ENCODE results near the gene GRID2.

GRID2 gene

GRCh38 chr4:92303621-92304027, at the start of gene GRID2:
Gene GRID2 (plus strand): TSS chr4:92303966.
- Histone ChIP-seq H3K4me3 (ENCODE audit: low read length) (peak within 1 kb of the TSS; percentile 72), H3K36me3 (ENCODE audit: control insufficient read depth, insufficient read depth, low read length, severe bottlenecking) (no peaks in the 10 kb centered on the region), H3K9ac (ENCODE audit: low read length) (no peak within 1 kb of the TSS), H3K4me1 (ENCODE audit: control insufficient read depth, insufficient read depth, low read length) (peaks cover 14% of the 10 kb centered on the region), H3K27me3 (replicated peaks; ENCODE audit: control insufficient read depth, insufficient read depth, low read length) (peaks cover 55% of the 10 kb centered on the region), H3K9me3 (ENCODE audit: control insufficient read depth, low read length) (no peaks in the 10 kb centered on the region)
- DNase-seq (ENCODE audit: low read depth), result peak; percentile 60

GRCh38 chr4:92253986-92254671, 49.6 kb upstream of the GRID2 start:
- H3K36me3 ChIP-seq (ENCODE audit: control insufficient read depth, insufficient read depth, low read length, severe bottlenecking), result no peaks in the 10 kb centered on the region
- H3K9ac ChIP-seq (ENCODE audit: low read length), result no peak overlapping the region
- no peak overlapping the region for H3K4me3 ChIP-seq (ENCODE audit: low read length)
- no peaks in the 10 kb centered on the region for H3K27me3 ChIP-seq (replicated peaks; ENCODE audit: control insufficient read depth, insufficient read depth, low read length)
- DNase-seq (ENCODE audit: low read depth), result no peak
- H3K9me3 ChIP-seq (ENCODE audit: control insufficient read depth, low read length), result peaks cover 6% of the 10 kb centered on the region
- no peaks in the 10 kb centered on the region for H3K4me1 ChIP-seq (ENCODE audit: control insufficient read depth, insufficient read depth, low read length)

GRCh38 chr4:92254767-92255442, 48.9 kb upstream of the GRID2 start:
- peaks cover 6% of the 10 kb centered on the region for H3K9me3 ChIP-seq (ENCODE audit: control insufficient read depth, low read length)
- DNase-seq (ENCODE audit: low read depth), result no peak
- no peaks in the 10 kb centered on the region for H3K27me3 ChIP-seq (replicated peaks; ENCODE audit: control insufficient read depth, insufficient read depth, low read length)
- H3K4me1 ChIP-seq (ENCODE audit: control insufficient read depth, insufficient read depth, low read length), result no peaks in the 10 kb centered on the region
- H3K36me3 ChIP-seq (ENCODE audit: control insufficient read depth, insufficient read depth, low read length, severe bottlenecking), result no peaks in the 10 kb centered on the region
- H3K9ac ChIP-seq (ENCODE audit: low read length), result no peak overlapping the region
- no peak overlapping the region for H3K4me3 ChIP-seq (ENCODE audit: low read length)

GRCh38 chr4:92255920-92256244, 47.9 kb upstream of the GRID2 start:
- H3K36me3 ChIP-seq (ENCODE audit: control insufficient read depth, insufficient read depth, low read length, severe bottlenecking), result no peaks in the 10 kb centered on the region
- no peak overlapping the region for H3K9ac ChIP-seq (ENCODE audit: low read length)
- no peaks in the 10 kb centered on the region for H3K27me3 ChIP-seq (replicated peaks; ENCODE audit: control insufficient read depth, insufficient read depth, low read length)
- peaks cover 4% of the 10 kb centered on the region for H3K9me3 ChIP-seq (ENCODE audit: control insufficient read depth, low read length)
- no peak for DNase-seq (ENCODE audit: low read depth)
- H3K4me3 ChIP-seq (ENCODE audit: low read length), result no peak overlapping the region
- no peaks in the 10 kb centered on the region for H3K4me1 ChIP-seq (ENCODE audit: control insufficient read depth, insufficient read depth, low read length)

- Histone ChIP-seq H3K9ac (ENCODE audit: low read length) (no peak overlapping the region), H3K4me1 (ENCODE audit: control insufficient read depth, insufficient read depth, low read length) (no peaks in the 10 kb centered on the region), H3K4me3 (ENCODE audit: low read length) (no peak overlapping the region), H3K9me3 (ENCODE audit: control insufficient read depth, low read length) (no peaks in the 10 kb centered on the region), H3K27me3 (replicated peaks; ENCODE audit: control insufficient read depth, insufficient read depth, low read length) (no peaks in the 10 kb centered on the region), H3K36me3 (ENCODE audit: control insufficient read depth, insufficient read depth, low read length, severe bottlenecking) (no peaks in the 10 kb centered on the region)
- no peak for DNase-seq (ENCODE audit: low read depth)
These were observed 45.6 kb upstream of the GRID2 start for GRCh38 chr4:92257931-92258857.

- Histone ChIP-seq H3K4me3 (ENCODE audit: low read length) (no peak overlapping the region), H3K27me3 (replicated peaks; ENCODE audit: control insufficient read depth, insufficient read depth, low read length) (no peaks in the 10 kb centered on the region), H3K9ac (ENCODE audit: low read length) (no peak overlapping the region), H3K4me1 (ENCODE audit: control insufficient read depth, insufficient read depth, low read length) (peaks cover 2% of the 10 kb centered on the region), H3K36me3 (ENCODE audit: control insufficient read depth, insufficient read depth, low read length, severe bottlenecking) (no peaks in the 10 kb centered on the region), H3K9me3 (ENCODE audit: control insufficient read depth, low read length) (no peaks in the 10 kb centered on the region)
- DNase-seq (ENCODE audit: low read depth), result no peak
These were observed 42.5 kb upstream of the GRID2 start for GRCh38 chr4:92261256-92261655.

- Histone ChIP-seq H3K36me3 (ENCODE audit: control insufficient read depth, insufficient read depth, low read length, severe bottlenecking) (no peaks in the 10 kb centered on the region), H3K9me3 (ENCODE audit: control insufficient read depth, low read length) (no peaks in the 10 kb centered on the region), H3K9ac (ENCODE audit: low read length) (no peak overlapping the region), H3K4me3 (ENCODE audit: low read length) (no peak overlapping the region), H3K27me3 (replicated peaks; ENCODE audit: control insufficient read depth, insufficient read depth, low read length) (no peaks in the 10 kb centered on the region), H3K4me1 (ENCODE audit: control insufficient read depth, insufficient read depth, low read length) (peaks cover 2% of the 10 kb centered on the region)
- no peak for DNase-seq (ENCODE audit: low read depth)
These were observed 41.4 kb upstream of the GRID2 start for GRCh38 chr4:92262371-92262770.

- peaks cover 2% of the 10 kb centered on the region for H3K4me1 ChIP-seq (ENCODE audit: control insufficient read depth, insufficient read depth, low read length)
- no peak overlapping the region for H3K9ac ChIP-seq (ENCODE audit: low read length)
- no peak for DNase-seq (ENCODE audit: low read depth)
- no peaks in the 10 kb centered on the region for H3K36me3 ChIP-seq (ENCODE audit: control insufficient read depth, insufficient read depth, low read length, severe bottlenecking)
- H3K27me3 ChIP-seq (replicated peaks; ENCODE audit: control insufficient read depth, insufficient read depth, low read length), result no peaks in the 10 kb centered on the region
- no peaks in the 10 kb centered on the region for H3K9me3 ChIP-seq (ENCODE audit: control insufficient read depth, low read length)
- H3K4me3 ChIP-seq (ENCODE audit: low read length), result no peak overlapping the region
These were observed 40.8 kb upstream of the GRID2 start for GRCh38 chr4:92263010-92263409.

GRCh38 chr4:92263575-92263974, 40.2 kb upstream of the GRID2 start:
- Histone ChIP-seq H3K27me3 (replicated peaks; ENCODE audit: control insufficient read depth, insufficient read depth, low read length) (no peaks in the 10 kb centered on the region), H3K4me1 (ENCODE audit: control insufficient read depth, insufficient read depth, low read length) (peaks cover 2% of the 10 kb centered on the region), H3K4me3 (ENCODE audit: low read length) (no peak overlapping the region), H3K9me3 (ENCODE audit: control insufficient read depth, low read length) (no peaks in the 10 kb centered on the region), H3K9ac (ENCODE audit: low read length) (no peak overlapping the region), H3K36me3 (ENCODE audit: control insufficient read depth, insufficient read depth, low read length, severe bottlenecking) (no peaks in the 10 kb centered on the region)
- no peak for DNase-seq (ENCODE audit: low read depth)

GRCh38 chr4:92264163-92264562, 39.6 kb upstream of the GRID2 start:
- H3K27me3 ChIP-seq (replicated peaks; ENCODE audit: control insufficient read depth, insufficient read depth, low read length), result no peaks in the 10 kb centered on the region
- H3K9me3 ChIP-seq (ENCODE audit: control insufficient read depth, low read length), result no peaks in the 10 kb centered on the region
- no peaks in the 10 kb centered on the region for H3K36me3 ChIP-seq (ENCODE audit: control insufficient read depth, insufficient read depth, low read length, severe bottlenecking)
- no peak for DNase-seq (ENCODE audit: low read depth)
- H3K9ac ChIP-seq (ENCODE audit: low read length), result no peak overlapping the region
- no peak overlapping the region for H3K4me3 ChIP-seq (ENCODE audit: low read length)
- peaks cover 2% of the 10 kb centered on the region for H3K4me1 ChIP-seq (ENCODE audit: control insufficient read depth, insufficient read depth, low read length)

- no peaks in the 10 kb centered on the region for H3K36me3 ChIP-seq (ENCODE audit: control insufficient read depth, insufficient read depth, low read length, severe bottlenecking)
- peaks cover 2% of the 10 kb centered on the region for H3K4me1 ChIP-seq (ENCODE audit: control insufficient read depth, insufficient read depth, low read length)
- DNase-seq (ENCODE audit: low read depth), result peak; percentile 64
- H3K9me3 ChIP-seq (ENCODE audit: control insufficient read depth, low read length), result no peaks in the 10 kb centered on the region
- H3K4me3 ChIP-seq (ENCODE audit: low read length), result no peak overlapping the region
- no peaks in the 10 kb centered on the region for H3K27me3 ChIP-seq (replicated peaks; ENCODE audit: control insufficient read depth, insufficient read depth, low read length)
- H3K9ac ChIP-seq (ENCODE audit: low read length), result no peak overlapping the region
These were observed 38.7 kb upstream of the GRID2 start for GRCh38 chr4:92265021-92265420.

Measured in adipocyte (in vitro differentiated cells).